ENCODE results near the gene RIMS3.

The RIMS3 gene

DNA sequence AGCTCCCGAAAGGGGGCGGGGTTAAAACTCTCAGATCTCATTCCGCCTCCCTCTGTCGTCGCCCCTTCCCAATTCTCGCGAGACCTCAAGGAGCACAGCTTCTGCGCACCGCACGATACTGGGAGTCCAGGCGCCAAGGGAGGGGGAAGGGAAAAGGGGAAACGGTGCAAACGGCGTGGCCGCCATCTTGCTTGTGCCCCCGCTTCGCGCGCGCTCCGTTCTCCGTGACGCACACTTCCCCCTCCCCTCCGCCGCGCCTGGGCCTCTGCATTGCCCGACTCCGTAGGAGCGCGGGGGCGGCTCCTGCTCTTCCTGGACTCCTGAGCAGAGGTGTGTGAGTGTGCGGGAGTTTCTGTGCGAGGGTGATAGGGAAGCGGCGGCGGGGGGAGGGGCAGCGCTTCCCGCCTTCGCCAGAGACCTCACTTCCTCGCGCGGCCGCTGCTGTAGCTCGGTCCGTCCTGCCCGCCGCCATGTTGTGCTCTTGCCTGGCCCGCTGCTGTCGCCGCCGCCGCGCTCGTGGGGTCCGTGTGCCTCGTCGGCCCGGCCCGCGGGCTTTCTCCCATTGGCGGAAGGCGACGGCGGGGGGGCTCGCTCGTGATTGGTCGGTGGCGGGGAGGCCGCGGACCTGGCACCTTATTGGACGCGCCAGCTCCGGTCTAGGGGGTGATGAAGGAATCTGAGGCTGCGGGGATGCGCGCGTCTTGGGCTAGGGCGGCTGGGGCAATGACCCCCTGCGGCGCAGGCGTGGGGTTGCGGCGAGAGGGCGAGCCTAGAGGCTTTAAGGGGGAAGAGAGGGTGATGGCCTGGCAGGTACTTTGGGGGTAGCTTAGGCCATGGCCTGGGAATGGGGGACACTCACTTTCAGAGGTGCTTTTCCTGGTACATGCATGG lies 26.3 kb upstream of the RIMS3 start, which contains the start of gene NFYC:
Gene NFYC, plus strand, starts transcription at position 167 of the 891 bp plus-strand sequence. CDS start 47,140 bp downstream, outside the sequence.
- DNase-seq (ENCODE audit: low read depth): peak; percentile 94

DNA sequence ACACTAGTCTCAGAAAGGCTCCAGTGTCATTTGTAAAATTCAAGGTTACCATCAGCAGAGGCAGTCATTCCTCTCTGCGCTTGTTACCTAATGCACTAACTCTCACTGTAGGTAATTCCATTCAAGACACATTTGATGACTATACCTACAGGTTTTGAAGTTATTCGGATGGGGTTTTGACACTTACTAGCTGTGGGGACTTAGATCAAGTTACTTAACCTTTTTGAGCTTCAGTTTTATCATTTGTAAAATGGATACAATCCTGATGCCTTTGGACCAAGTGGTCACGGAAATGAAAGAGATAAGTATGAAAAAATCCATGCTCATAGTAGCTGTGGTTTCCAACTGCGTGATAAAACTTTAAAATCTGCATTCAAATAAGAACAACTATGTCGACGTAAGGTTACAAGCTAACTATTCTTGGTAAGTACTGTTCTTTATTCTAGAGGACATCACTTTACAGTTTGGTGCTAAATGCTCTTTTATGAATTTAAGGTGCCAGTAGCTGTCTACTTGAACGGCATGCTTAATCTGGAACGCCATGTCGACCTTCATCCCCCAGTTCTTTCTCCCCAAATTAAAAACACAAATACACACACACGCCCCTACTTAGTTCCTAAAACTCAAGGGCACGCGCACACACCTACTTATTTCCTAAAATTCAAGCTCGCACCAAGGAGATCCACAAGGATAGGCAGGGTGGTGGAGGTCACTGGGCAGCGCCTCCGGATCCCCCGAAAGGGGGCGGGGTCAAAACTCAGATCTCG lies 25.5 kb upstream of the RIMS3 start:
- no peak for DNase-seq (ENCODE audit: low read depth)

DNA sequence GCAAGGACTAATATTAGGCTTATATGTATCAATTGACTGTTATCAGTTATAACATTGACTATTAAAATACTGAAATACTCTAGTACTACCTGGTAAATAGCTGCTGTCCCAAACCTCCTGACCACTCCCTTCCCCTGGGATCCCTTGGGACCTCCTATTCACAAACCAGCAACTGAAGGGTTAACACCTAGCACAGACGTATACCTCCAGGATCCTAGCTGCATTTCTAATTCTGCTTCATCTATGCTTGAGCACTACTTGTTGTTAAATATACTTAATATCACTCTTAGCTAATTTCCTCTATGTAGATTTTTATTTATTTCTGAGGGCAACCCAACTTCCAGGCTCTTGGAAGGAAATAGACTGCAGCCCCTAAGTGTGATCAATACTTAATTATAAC lies 24.3 kb upstream of the RIMS3 start:
- no peak for DNase-seq (ENCODE audit: low read depth)

DNA sequence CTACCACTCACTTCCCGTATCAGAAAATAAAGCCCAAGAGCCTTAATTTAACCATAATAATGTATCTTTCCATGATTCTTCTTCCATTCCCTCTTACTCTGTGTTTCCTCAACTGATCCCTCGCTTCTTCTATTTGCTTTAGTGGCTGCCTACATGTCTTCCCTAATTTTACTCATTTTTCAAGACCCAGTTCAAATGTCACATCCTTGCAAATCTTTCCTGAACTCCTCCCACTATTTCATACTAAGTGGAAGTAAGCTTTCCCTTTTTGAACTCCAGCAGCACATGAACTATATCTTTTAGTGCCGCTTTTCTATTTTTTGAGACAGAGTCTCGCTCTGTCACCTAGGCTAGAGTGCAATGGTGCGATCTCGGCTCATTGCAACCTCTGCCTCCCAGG lies 22.2 kb upstream of the RIMS3 start:
- DNase-seq (ENCODE audit: low read depth): no peak

DNA sequence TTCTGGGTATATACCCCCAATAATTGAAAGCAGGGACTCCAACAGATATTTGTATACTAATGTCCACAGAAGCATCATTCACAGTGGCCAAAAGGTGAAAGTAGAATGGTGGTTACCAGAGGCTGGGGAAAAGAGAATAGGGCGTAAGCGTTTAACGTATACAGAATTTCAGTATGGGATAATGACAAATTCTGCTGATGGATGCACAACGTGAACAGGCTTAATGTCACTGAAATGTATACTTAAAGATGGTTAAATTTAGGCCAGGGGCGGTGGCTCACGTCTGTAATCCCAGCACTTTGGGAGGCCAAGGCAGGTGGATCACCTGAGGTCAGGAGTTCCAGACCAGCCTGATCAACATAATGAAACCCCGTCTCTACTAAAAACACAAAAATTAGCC lies 21.6 kb upstream of the RIMS3 start:
- no peak for DNase-seq (ENCODE audit: low read depth)

DNA sequence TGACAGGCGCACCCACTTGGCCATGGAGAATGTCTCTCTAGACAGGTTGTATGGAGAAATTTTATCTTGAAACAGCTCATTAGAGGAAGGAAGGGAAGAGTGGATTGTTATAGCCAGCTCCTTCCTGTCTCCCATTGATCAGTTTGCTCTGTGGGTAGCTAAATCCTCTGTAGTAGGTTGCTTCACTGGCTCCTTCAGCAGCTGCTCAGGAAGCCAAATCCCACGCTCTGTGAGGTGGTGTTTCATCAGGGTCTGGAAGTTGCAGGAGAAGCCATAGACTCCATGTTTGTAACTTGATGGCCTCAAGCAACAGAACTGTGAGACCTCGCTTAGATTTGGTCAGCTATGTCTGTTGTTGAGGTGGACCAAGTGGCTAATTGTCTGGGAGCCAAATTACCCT lies 19.2 kb upstream of the RIMS3 start:
- no peak for DNase-seq (ENCODE audit: low read depth)

DNA sequence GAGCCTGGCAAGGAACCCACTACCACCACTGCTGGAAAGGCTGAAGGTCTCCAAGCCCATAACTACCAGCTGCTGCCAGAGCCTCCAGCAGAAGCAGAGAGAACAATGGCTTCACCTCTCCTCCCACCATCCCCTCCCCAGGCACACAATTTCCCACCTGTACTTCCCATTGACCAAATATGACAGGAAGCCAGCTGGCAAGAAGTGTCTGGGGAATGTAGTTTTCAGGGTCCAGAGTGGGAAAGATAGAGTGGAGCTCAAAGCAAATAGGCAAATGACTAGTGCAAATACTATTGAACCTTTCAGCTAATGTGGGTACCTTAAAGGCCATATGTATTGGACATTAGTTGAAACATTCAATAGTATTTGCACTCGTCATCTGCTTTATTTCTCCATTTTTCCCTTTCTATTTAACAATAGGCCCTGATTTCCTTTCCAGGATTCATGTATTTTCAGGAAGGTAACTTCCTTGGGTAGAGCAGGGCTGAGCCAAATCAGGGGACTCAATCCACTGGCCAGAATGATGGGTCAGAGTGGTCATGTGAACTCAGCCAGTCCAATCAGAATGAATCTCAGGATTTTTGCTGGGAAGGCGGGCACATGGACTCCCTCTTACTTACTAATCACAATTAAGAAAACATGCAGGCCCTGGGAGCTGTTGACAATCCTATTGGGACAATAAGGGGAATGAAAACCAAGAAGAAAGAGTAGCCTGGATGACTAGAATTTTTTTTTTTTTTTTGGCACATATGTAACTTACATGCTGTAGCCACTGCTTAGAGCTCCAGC lies 13.9 kb upstream of the RIMS3 start:
- no peak for DNase-seq (ENCODE audit: low read depth)

DNA sequence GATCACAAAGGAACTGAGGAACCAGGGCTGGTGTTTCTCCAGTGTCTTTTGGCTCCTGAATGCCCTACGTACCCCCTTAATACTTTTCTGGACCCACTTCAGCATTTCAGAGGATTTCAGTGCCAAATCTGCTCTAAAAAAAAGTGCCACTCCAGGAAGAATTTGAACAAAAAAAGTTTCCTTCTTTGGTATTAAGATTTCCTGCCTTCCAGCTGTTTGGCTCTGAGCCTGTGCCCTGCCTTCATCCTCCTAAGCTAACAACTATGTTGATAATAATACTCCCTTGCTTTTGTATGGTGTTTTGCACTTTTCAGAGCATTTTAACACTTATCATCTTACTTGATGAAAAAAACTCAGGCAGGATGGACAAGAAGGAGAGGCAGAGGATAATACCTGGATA lies 11.0 kb upstream of the RIMS3 start:
- no peak for DNase-seq (ENCODE audit: low read depth)

DNA sequence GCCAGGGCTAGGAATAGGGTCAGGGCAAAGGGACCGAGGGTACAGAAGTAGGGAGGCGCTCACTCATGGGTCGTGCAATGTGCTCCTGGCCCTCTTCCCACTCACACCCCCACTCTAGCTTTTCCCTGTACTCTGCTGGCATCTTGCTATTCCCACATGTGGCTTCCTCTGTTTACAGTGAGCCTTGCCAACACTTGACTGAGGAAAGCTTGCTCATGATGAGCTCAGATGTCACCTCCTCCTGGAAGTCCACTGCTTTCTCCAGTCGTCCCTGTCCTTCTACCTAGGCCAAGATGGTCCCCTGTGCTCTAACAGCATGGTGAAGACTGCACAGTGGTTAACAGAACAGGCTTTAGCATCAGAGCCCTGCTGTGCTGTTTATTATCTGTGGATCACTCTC lies 8.0 kb upstream of the RIMS3 start:
- no peak for DNase-seq (ENCODE audit: low read depth)

DNA sequence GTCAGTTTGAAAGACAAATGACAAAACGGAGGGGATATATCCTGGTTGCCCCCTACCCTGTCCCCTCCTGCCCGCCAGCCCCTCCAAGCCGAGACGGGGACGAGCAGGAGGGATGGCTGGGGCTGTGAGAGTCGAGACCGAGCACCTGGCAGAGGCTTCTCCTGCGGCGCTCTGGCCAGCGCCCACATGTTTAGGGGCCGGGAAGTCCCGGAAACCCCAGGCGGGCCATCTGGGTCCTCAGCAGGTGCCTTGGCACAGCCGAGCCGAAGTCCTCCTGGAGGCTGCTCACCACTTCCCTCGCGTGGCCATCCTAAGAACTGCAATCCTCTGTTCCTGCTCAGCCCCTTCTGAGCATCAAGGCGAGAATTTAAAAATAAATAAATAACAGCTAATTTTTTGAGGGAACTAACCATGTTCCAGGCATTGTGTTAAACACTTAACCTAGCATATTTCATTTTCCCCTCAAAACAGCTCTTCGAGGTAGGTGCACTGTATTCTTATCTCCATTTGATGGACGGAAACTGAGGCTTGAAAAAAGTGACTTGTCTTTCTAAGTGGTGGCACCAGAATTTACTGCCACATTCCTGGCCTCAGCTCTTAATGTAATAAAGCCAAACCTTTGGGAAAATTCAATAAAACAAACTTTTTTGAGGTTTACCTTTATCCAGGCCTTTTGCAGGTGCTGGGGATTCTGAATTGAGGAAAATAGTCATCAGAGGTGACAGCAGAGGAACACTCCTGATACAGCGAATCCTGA lies 3.5 kb upstream of the RIMS3 start:
- DNase-seq (ENCODE audit: low read depth): peak; percentile 79

DNA sequence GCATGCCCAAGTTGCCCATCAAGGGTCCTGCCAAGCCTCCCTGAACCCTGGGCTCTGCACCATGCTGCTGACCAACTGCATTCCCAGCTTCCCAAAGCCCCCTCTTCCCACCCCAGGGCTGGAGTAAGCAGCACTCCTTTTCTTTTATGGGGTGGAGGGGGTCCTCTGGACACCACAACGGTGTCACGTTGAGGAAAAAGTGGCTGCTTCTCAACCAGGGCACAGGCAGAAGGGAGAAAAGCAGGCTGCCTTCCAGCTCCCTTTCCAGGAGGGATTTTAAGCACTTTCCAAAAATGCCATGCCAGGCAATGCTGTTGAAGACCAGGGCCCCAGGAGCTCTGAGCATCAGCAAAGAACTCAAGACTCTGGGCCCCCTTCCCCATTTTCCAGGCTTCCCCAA lies 691 bp downstream of the RIMS3 start:
- DNase-seq (ENCODE audit: low read depth): no peak

DNA sequence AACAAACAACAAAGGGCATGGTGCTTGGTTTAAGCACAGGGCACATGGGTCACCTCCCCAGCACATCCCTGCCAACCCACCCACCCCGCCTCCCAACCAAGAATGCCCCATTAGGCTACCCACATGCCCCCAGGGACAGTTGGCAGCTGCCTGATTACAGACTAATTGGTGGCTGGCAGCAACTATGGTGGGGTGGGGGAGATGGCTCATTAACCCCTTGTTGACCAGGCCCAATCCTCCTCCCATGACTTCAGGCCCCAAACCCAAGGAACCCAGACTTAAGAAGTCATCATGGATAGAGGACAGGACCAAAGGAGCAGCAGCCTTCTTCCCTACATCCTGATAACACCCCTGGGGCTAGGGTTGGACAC lies 1.3 kb downstream of the RIMS3 start:
- no peak for DNase-seq (ENCODE audit: low read depth)

DNA sequence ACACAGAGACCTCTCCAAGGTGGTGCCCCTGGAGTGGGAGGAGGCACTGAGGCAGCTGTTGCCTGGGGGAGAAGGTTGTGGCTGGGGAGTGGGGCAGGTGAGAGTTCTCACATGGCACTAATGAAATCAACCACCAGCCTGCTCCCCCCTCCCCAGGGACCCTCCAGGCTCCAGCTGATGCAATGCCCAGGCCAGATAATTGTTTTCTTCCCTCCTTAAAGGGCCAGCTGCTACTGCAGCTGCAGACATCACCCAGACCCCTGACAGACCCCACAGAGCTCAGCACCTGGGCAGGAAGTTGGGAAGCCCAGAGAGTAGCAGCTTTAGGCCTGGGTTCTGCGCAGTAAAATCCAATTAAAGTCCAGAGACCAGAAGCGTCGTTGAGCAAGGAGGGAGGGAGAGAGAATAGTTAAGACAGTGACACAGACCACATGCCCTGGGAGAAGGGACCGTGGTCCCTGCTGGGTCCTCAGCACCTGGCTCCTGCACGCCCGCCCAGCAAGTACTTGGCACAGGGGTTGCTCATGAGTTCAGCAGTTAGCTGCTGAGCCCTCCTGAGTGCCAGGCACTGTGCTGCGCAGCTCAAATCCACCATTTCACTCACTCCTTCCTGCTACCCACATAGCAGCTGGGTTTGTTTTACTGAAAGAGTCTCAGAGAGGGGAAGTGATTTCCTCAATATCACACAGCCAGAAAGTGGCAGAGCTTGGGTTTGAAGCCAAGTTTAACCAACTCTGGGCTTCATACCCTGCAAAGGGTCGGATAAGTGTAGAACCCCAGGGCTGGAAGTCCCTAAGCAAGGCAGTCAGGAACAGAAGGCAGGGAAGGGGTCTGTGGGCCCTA lies 1.9 kb downstream of the RIMS3 start:
- no peak for DNase-seq (ENCODE audit: low read depth)

DNA sequence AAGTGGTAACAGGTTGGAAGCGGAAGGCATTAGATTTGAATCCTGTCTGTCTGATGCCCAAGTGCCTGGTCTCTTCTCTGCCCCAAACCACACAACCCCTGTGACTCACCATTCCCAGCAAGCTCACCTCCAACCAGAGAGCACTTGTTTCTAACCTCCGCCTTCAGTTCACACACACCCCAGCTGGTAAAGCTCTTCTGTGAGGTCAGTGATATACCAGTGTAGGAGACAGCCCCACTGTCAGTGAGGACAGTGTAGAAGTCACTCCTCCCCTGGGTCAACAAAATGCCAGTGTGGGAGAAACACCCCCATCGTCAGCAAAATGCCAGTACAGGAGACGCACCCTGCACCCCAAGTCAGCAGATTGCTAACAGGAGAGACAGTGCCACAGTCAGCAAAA lies 2.6 kb downstream of the RIMS3 start:
- peak; percentile 14 for DNase-seq (ENCODE audit: low read depth)

DNA sequence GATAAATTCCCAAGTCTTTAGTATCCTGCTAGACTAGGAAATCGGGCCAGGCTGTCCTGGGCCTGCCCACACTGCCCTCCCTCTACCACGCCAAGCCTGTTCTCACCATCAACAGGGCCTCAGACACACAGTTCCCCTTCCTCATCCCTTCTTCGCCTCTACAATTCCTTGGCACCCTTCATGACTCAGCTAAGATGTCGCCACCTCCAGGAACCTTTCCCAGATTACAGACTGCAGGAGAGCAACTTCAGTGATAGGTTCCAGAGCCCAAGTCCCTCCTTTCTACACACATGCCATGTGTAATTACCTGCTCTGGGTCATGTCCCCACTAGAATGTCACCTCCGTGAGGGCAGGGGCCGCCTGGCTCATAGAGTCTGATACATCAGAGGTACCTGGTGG lies 3.3 kb downstream of the RIMS3 start:
- no peak for DNase-seq (ENCODE audit: low read depth)

DNA sequence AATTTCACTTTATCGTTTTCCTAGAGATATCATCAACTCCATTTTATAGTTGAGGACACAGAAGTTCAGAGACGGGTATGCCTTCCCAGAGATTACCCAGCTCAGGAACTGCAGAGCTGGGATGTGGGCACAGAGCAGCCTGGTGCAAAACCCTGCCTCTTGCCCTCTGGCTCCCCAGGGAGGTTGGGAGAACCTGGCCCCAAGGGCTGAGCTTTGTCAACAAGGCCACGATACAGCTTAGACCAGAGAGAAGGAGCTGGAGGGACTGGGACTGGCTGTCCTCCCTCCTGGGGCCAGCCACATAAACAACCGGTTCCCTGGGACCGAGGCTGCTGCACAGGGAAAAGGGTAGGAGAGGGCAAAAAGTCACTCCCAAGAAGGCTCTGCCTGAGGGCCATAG lies 3.8 kb downstream of the RIMS3 start:
- DNase-seq (ENCODE audit: low read depth): no peak

DNA sequence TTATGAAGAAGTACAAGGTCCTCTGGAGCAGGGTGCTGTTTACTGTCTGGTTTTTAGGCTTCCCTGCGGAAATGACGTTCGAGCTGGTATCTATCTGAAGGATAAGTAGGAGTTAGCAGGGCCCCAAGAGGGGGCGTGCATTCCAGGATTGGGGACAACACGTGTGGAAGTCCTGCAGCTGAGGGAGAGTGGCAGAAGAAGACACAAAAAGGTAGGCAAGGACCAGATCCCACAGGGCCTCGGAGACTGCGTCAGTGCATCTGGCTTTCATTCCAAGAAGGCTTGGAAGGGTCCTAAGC lies 5.9 kb downstream of the RIMS3 start:
- DNase-seq (ENCODE audit: low read depth): no peak

DNA sequence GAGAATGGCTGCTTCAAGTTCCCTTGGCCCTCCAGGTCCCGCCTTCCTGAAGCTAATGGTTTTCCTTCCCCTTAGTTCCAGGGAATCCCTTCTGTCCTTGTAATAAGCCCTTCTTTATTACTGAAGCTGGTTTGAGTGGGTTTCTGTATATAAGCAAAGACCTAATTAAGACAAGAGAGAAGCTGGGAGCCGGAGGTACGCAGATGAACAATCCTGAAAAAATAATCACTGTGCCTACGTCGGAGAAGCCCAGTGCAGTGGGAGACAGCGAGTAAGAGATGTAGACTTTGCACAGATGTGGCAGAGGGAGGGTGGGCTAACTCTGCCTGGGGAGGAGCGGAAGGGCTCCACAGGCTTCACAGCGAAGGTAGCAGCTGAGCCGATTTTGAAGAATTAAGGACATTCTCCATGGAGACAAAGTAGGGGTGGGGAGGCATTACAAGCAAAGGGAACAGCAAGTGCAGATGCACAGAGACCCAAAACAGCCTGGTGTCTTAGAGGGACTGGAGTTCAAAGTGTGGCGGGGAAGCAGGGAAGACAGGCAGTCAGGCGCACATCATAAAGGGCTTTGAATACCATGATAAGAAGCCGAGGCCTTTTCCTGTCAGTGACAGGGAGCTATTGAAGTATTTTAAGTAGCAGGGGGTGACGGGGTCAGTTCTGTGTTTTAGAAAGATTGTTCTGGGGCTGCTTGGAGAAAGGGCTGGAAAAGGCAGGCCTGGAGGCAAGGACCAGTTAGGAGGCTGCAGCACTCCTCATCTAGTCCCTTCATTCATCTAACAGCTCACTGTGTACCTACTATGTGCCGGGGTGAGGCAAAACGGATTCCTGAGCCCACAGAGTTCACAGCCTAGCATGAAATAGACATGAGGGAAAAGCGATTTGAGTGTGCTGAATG lies 6.5 kb downstream of the RIMS3 start:
- no peak for DNase-seq (ENCODE audit: low read depth)

DNA sequence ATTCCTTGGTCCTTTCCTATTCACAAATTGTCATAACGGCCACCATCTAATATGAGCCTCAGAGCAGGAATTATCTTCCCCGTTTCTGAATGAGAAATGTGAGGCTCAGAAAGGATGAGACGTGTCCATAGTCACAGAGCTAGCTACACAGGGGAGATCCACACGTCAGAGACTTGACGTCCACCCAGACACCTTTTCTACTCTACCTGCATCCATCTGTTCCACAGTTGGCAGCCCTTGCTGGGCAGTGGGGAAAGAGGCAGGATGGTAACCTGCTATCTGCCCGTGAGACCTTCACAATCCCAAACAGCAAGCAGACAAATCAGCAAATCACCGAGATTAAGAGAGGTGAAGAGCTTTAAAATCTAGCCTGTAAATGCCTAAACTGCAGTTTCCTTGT lies 8.4 kb downstream of the RIMS3 start:
- no peak for DNase-seq (ENCODE audit: low read depth)

Data from activated T-cell treated with anti-CD3 and anti-CD28 coated beads for 24 hours (primary cell).